DND-41 (cell line): ENCODE measurements around the gene TNFRSF14.

Source experiments
- CTCF ChIP-seq: IDR thresholded peaks from 2 replicates; pipeline ENCODE4 v1.5.1; 2012; ENCODE audit warnings: borderline replicate concordance, low read length, moderate library complexity, mild to moderate bottlenecking; ENCODE audit not compliant: poor library complexity, severe bottlenecking; ENCODE audit errors: extremely low read depth
- EZH2 ChIP-seq: IDR thresholded peaks from 3 replicates; pipeline ENCODE4 v1.6.1; 2012; ENCODE audit warnings: borderline replicate concordance, low read depth, mild to moderate bottlenecking, moderate library complexity, low read length, inconsistent platforms; ENCODE audit not compliant: severe bottlenecking

- TF ChIP-seq CTCF, result no peak
- no peak for TF ChIP-seq EZH2
Observed at GRCh38 chr1:2559509-2560298, 3.5 kb downstream of the TNFRSF14 start.
